Naive thymus-derived CD4-positive, alpha-beta T cell (primary cell): ENCODE results near the gene TMPRSS7. TPM values are rescaled to one million over a fixed set of nuclear protein-coding genes. Genes with fewer than 3 reads are reported as not detected.
A peak's percentile ranks its signal among the peaks of the same experiment; 100 is the strongest.

Experiments used
- ATAC-seq: fragments of 150-1000 bp; cut with Tn5 transposase; 2 replicates; pipeline ENCODE4 v1.10.0; 2021; ENCODE audit warnings: mild to moderate bottlenecking, moderate library complexity
- CTCF ChIA-PET: fragments of 350-600 bp; sonication (Branson Sonifier 250); formaldehyde crosslinking; loops from one replicate; lab custom pipeline; 2021; ENCODE audit warnings: antibody characterized with exemption; lab: Charles Lee
- POLR2A ChIA-PET: fragments of 350-600 bp; sonication (Branson Sonifier 250); formaldehyde crosslinking; loops from one replicate; lab custom pipeline; 2021; ENCODE audit warnings: antibody characterized with exemption, inconsistent platforms; lab: Charles Lee
- DNase-seq, 9 donors: peaks; one replicate each; pipeline versions ENCODE4 v3.0.0 to v3.0.0-alpha.2; 2020 to 2022; ENCODE audit warnings: mixed read lengths in 1 of 9
- H3K27ac ChIP-seq: one replicate; pipeline ENCODE4 v1.7.0; 2013; ENCODE audit warnings: mild to moderate bottlenecking, low read depth, low read length, moderate library complexity
- H3K27me3 ChIP-seq, 2 donors: one replicate each; pipeline ENCODE4 v1.7.0; 2013; ENCODE audit warnings: low read length in 2 of 2, mild to moderate bottlenecking in 2 of 2, moderate library complexity in 2 of 2; ENCODE audit not compliant: control insufficient read depth in 2 of 2, insufficient read depth in 2 of 2
- H3K36me3 ChIP-seq, 3 experiments: 1 replicate in 2 of 3; 2 replicates in 1 of 3; pipeline ENCODE4 v1.7.0; 2013; ENCODE audit warnings: low read length in 3 of 3, mild to moderate bottlenecking in 3 of 3, moderate library complexity in 1 of 3; ENCODE audit not compliant: insufficient read depth in 3 of 3, control insufficient read depth in 2 of 3
- H3K4me1 ChIP-seq, 2 donors: one replicate each; pipeline ENCODE4 v1.7.0; 2013; ENCODE audit warnings: low read length in 2 of 2, mild to moderate bottlenecking in 2 of 2, moderate library complexity in 1 of 2; ENCODE audit not compliant: control insufficient read depth in 2 of 2, insufficient read depth in 2 of 2
- H3K4me3 ChIP-seq: 2 replicates; pipeline ENCODE4 v1.7.0; 2013; ENCODE audit warnings: mild to moderate bottlenecking, low read length
- H3K9me3 ChIP-seq, 3 experiments: 1 replicate in 2 of 3; 2 replicates in 1 of 3; pipeline ENCODE4 v1.7.0; 2013; ENCODE audit warnings: low read length in 3 of 3; ENCODE audit not compliant: control insufficient read depth in 2 of 3
- H3K27ac Mint-ChIP-seq, 9 donors: one replicate each; pipeline ENCODE4 v1.8.0; 2020 to 2022; ENCODE audit warnings: mixed read lengths in 9 of 9, mild to moderate bottlenecking in 8 of 9, moderate library complexity in 5 of 9, inconsistent platforms in 2 of 9
- H3K27me3 Mint-ChIP-seq, 5 donors: one replicate each; pipeline ENCODE4 v1.8.0; 2021 to 2022; ENCODE audit warnings: mixed read lengths in 5 of 5, mild to moderate bottlenecking in 1 of 5
- H3K36me3 Mint-ChIP-seq, 5 donors: one replicate each; pipeline ENCODE4 v1.8.0; 2020 to 2022; ENCODE audit warnings: mixed read lengths in 5 of 5, mild to moderate bottlenecking in 3 of 5, inconsistent platforms in 1 of 5
- H3K4me1 Mint-ChIP-seq, 7 donors: one replicate each; pipeline ENCODE4 v1.8.0; 2020 to 2022; ENCODE audit warnings: mixed read lengths in 7 of 7, mild to moderate bottlenecking in 3 of 7, inconsistent platforms in 1 of 7
- H3K4me3 Mint-ChIP-seq, 10 donors: one replicate each; pipeline ENCODE4 v1.8.0; 2020 to 2022; ENCODE audit warnings: mild to moderate bottlenecking in 10 of 10, mixed read lengths in 10 of 10, moderate library complexity in 6 of 10, inconsistent platforms in 2 of 10
- H3K9me3 Mint-ChIP-seq, 11 donors: one replicate each; pipeline ENCODE4 v1.8.0; 2020 to 2022; ENCODE audit warnings: mixed read lengths in 11 of 11, mild to moderate bottlenecking in 4 of 11, inconsistent platforms in 1 of 11, moderate library complexity in 1 of 11
- intact Hi-C, 2 donors: fragments of 100-400 bp; cut with micrococcal nuclease; formaldehyde crosslinking; loops; one replicate each; pipeline ENCODE4 v1.15.1; 2023
- polyA plus RNA-seq, 2 donors: library from polyadenylated mRNA; unstranded; fragments of 300-500 nt; fragmentation: Illumina TruSeq; gene quantifications; one replicate each; pipeline ENCODE4 v1.2.3, GENCODE V29; 2021
- total RNA-seq, 6 experiments: library from RNA in 5 of 6; stranded (reverse) in 5 of 6; gene quantifications; 1 replicate in 5 of 6; 2 replicates in 1 of 6; pipeline ENCODE4 v1.2.3 and lab custom pipeline; 2021 to 2026

TMPRSS7 gene
- total and polyA plus RNA-seq, 7 experiments from 2014 or later: 0.09 TPM; not detected in 6

DNA sequence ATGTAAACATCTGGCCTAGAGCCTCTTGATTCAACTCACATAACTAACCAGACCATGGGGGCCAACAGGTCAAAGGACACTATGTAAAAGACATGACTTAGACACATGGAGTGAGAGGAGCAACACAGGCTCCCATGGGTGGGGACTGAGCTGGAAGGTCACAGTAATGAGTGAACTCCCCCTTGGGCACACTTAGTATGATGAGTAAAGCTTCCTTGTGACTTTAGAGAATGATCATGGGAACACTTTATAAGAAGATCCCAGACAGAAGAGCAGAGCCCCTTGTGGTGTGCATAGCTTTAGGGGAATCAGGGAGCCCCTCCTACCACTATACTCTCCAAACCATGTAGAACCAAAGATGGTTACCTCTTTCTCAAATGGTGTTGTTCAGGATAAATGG, 88.3 kb downstream of the TMPRSS7 start:
- Mint-ChIP-seq H3K27ac (peak overlapping the region in 2 of 9 donors; percentile 15 to 67), H3K4me3 (peak overlapping the region in 1 of 10 donors; percentile 14), H3K36me3 (peaks cover 17 to 52% (median 34%) of the 10 kb centered on the region in 5 donors), H3K4me1 (peaks cover 41 to 85% (median 78%) of the 10 kb centered on the region in 7 donors), H3K27me3 (no peaks in the 10 kb centered on the region), H3K9me3 (no peaks in the 10 kb centered on the region)
- DNase-seq (no peak), ATAC-seq (no peak)
- peaks cover 0 to 24% (median 0%) of the 10 kb centered on the region in 3 experiments for H3K36me3 ChIP-seq
- H3K4me1 ChIP-seq: peaks cover 18 to 41% of the 10 kb centered on the region in 2 donors
- no peaks in the 10 kb centered on the region for H3K27me3 ChIP-seq
- intact Hi-C loops: loop anchor here in 1 of 2 donors (10.0 kb wide), 2 partner anchors 1412 to 1572 kb away; partner anchors contain the start of genes SIDT1 and USF3
- ChIA-PET POLR2A (interaction anchor here (1.0 kb wide), 1 partner anchor 16 kb away, joined by 3 read pairs; no protein-coding TSS in a partner anchor), CTCF (interaction anchor here (0.9 to 2.1 kb wide), 2 partner anchors 11 to 287 kb away, joined by 3 to 7 read pairs; no protein-coding TSS in a partner anchor)
- no peak overlapping the region for H3K4me3 ChIP-seq
- no peak overlapping the region for H3K27ac ChIP-seq
- no peaks in the 10 kb centered on the region for H3K9me3 ChIP-seq

DNA sequence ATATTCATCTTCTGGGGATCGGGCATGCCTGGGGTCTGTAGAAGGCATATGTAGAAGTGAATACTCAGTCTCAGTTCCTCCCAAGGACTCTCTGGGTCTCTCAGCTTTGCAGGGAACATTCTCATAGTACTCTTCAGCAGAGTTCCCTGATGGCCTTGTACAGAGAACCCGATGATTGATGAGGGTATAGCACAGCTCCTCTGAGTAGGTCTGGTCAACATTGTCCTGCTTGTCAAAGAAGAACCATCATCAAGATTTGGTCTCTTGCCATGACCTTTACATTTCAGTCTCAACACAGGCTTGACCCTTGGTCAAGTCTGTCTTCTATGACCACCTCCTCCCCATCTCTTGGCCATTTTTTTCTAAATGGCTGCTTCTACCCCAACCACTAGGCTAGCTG, 89.0 kb downstream of the TMPRSS7 start:
- peak overlapping the region in 2 of 9 donors; percentile 4 to 25 for H3K27ac Mint-ChIP-seq
- peaks cover 21 to 48% of the 10 kb centered on the region in 2 donors for H3K4me1 ChIP-seq
- no peaks in the 10 kb centered on the region for H3K9me3 ChIP-seq
- intact Hi-C loops: loop anchor here in 1 of 2 donors (10.0 kb wide), 2 partner anchors 1411 to 1571 kb away; partner anchors contain the start of genes SIDT1 and USF3
- peaks cover 36 to 85% (median 78%) of the 10 kb centered on the region in 7 donors for H3K4me1 Mint-ChIP-seq
- no peaks in the 10 kb centered on the region for H3K27me3 ChIP-seq
- no peak overlapping the region for H3K4me3 Mint-ChIP-seq
- H3K27ac ChIP-seq: no peak overlapping the region
- no peaks in the 10 kb centered on the region for H3K27me3 Mint-ChIP-seq
- ChIA-PET CTCF (interaction anchor here (2.1 kb wide), 1 partner anchor 12 kb away, joined by 7 read pairs; no protein-coding TSS in a partner anchor), POLR2A (interaction anchor here (1.0 kb wide), 1 partner anchor 15 kb away, joined by 3 read pairs; no protein-coding TSS in a partner anchor)
- H3K4me3 ChIP-seq: no peak overlapping the region
- H3K36me3 ChIP-seq: peaks cover 0 to 24% (median 0%) of the 10 kb centered on the region in 3 experiments
- no peak for DNase-seq
- no peaks in the 10 kb centered on the region for H3K9me3 Mint-ChIP-seq
- no peak for ATAC-seq
- H3K36me3 Mint-ChIP-seq: peaks cover 17 to 52% (median 34%) of the 10 kb centered on the region in 5 donors

DNA sequence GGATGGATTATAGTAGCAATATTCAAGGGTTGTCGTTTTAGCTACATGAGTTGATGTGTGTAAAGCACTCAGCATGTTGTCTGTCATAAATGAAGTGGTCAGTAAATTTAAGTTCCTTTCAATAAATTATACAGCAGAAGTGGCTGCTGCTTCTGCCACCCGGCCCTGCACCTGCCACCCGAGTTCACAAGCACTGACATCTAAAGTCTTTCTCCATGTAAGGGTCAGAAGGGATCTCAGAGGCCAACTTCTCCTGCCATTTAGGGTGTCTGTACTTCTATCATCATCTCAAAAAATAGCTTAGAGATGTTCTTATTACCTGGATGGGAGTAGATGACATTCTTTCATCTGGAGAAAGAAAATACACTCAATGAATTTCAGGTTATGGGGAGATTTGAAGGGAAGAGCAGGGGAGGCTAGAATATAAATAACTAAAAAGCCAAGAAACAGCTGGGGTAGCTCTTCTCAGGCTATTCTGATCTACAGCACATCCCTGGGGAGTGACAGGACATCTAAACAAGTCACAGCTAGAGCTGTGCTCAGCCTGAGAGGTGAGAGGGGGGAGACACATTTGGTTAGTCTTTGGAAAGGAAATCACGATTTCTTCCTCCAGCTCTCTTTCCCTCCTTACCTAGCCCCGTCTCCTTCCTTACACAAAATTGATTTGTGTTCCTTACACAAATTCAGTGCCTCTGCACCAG, 90.5 kb downstream of the TMPRSS7 start:
- peaks cover 0 to 24% (median 0%) of the 10 kb centered on the region in 3 experiments for H3K36me3 ChIP-seq
- peaks cover 37 to 85% (median 78%) of the 10 kb centered on the region in 7 donors for H3K4me1 Mint-ChIP-seq
- H3K4me1 ChIP-seq: peaks cover 32 to 57% of the 10 kb centered on the region in 2 donors
- ChIA-PET CTCF (interaction anchor here (0.5 to 2.7 kb wide), 7 partner anchors 8 to 896 kb away, joined by 3 to 11 read pairs (median 3); no protein-coding TSS in a partner anchor), POLR2A (interaction anchor here (0.5 to 1.0 kb wide), 4 partner anchors 9 to 859 kb away, joined by 3 to 5 read pairs (median 4); no protein-coding TSS in a partner anchor)
- H3K27me3 ChIP-seq: no peaks in the 10 kb centered on the region
- ATAC-seq (no peak), DNase-seq (no peak)
- peaks cover 17 to 42% (median 34%) of the 10 kb centered on the region in 5 donors for H3K36me3 Mint-ChIP-seq
- intact Hi-C loops: loop anchor here (5.0 to 10.0 kb wide), 7 partner anchors 172 to 1622 kb away; partner anchors contain the start of genes GTPBP8 (in 2 of the 2), ATP6V1A (in 1 of the 2), BTLA (in 1 of the 2) and CD96 (in 1 of the 2)
- peak overlapping the region; percentile 82 for H3K27ac ChIP-seq
- peak overlapping the region; percentile 15 to 95 (median 93) for H3K27ac Mint-ChIP-seq
- H3K4me3 ChIP-seq: no peak overlapping the region
- H3K27me3 Mint-ChIP-seq: no peaks in the 10 kb centered on the region
- no peaks in the 10 kb centered on the region for H3K9me3 ChIP-seq
- H3K9me3 Mint-ChIP-seq: no peaks in the 10 kb centered on the region
- peak overlapping the region in 4 of 10 donors; percentile 8 to 100 (median 42) for H3K4me3 Mint-ChIP-seq

DNA sequence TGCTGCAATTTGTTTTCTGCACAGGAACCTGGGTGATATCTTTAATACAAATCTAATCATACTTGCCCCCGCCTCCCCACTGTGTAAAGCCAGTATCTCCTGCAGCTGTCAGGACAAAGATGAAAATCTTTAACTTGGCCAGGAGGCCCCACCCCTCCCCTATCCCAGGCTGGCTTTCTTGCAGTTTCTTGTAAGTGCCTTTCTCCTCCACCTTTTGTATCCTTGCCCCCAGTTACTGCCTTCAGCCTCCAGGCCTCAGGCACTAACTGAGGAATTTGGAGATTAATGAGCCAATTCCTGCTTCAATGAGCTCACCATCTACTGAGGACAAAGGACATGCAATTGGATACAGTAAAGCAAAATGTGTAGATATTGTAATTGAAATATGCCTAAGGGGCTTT, 92.0 kb downstream of the TMPRSS7 start:
- peaks cover 17 to 42% (median 31%) of the 10 kb centered on the region in 5 donors for H3K36me3 Mint-ChIP-seq
- intact Hi-C loops: loop anchor here (2.0 to 10.0 kb wide), 8 partner anchors 171 to 1621 kb away; partner anchors contain the start of genes GTPBP8 (in 2 of the 2), ATP6V1A (in 1 of the 2), BTLA (in 1 of the 2) and CD96 (in 1 of the 2)

DNA sequence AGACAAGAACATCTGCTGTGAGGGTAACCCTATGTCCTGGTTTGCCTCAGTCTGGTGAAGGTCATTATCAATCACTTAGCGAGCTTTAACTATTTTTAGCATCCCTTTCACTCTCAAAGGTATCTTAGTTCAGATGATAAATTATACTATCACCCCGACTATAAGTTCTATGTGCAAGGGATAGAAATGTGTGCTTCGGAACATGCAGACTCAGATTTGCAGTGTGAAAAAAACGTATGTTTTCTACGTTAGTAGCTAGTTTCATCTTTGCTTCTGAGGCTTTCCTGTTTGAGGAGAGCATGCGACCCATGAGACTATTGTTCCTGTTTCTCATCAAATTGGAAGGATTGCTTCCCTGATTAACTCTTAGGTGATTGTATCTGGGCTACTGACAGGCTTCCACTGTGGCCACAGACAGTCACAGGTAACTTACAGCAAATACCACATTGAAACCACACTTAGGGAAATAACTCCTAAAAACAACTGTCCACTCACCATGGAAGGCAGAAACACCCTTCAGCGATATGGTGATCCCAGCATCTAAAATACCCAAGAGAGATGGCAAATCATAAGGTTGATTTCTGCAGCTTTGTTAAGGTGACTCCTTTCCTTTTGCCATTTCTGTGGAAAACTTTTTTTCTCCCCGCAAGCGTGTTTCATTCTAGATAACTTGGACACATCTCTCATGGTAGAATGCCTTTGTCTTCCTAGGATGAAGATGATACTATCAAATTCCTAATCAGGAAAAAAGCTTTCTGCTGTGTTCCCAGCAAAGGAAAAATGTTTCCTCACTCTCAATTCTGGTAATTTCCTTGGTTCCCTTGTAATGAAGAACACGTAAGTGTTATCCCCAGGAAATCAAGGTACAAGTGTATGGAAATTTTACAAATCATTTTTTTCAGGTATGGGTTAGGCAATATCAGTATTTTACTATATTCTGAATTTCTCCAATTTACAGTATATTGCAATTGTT, 93.3 kb downstream of the TMPRSS7 start:
- peak; percentile 16 for ATAC-seq
- peaks cover 32 to 60% of the 10 kb centered on the region in 2 donors for H3K4me1 ChIP-seq
- peak overlapping the region; percentile 87 to 95 (median 93) for H3K27ac Mint-ChIP-seq
- POLR2A ChIA-PET: interaction anchor here (0.6 to 2.3 kb wide), 9 partner anchors 8 to 434 kb away, joined by 3 to 9 read pairs (median 3); partner anchors contain the start of genes ABHD10, ATG3, CD200 and SLC35A5
- no peaks in the 10 kb centered on the region for H3K27me3 Mint-ChIP-seq
- peak in 5 of 9 donors; percentile 15 to 46 (median 34) for DNase-seq
- peak overlapping the region; percentile 49 to 100 (median 74) for H3K4me3 Mint-ChIP-seq
- no peaks in the 10 kb centered on the region for H3K27me3 ChIP-seq
- CTCF ChIA-PET: interaction anchor here (1.0 to 2.1 kb wide), 4 partner anchors 10 to 166 kb away, joined by 3 to 7 read pairs (median 5); partner anchors contain the start of gene SLC9C1
- peak overlapping the region; percentile 44 for H3K4me3 ChIP-seq
- no peaks in the 10 kb centered on the region for H3K9me3 ChIP-seq
- peaks cover 16 to 34% (median 27%) of the 10 kb centered on the region in 5 donors for H3K36me3 Mint-ChIP-seq
- H3K4me1 Mint-ChIP-seq: peaks cover 39 to 80% (median 80%) of the 10 kb centered on the region in 7 donors
- no peaks in the 10 kb centered on the region for H3K9me3 Mint-ChIP-seq
- H3K36me3 ChIP-seq: peaks cover 0 to 22% (median 0%) of the 10 kb centered on the region in 3 experiments
- peak overlapping the region; percentile 82 for H3K27ac ChIP-seq
- intact Hi-C loops: loop anchor here (2.0 to 10.0 kb wide), 12 partner anchors 149 to 1619 kb away; partner anchors contain the start of genes CD96 (in 2 of the 2), GTPBP8 (in 2 of the 2), ABHD10 (in 1 of the 2) and ATP6V1A (in 1 of the 2)

More for the DNA sequence above, 92.0 kb downstream of the TMPRSS7 start:
- ChIA-PET CTCF (interaction anchor here (1.1 to 2.7 kb wide), 3 partner anchors 9 to 15 kb away, joined by 3 to 11 read pairs (median 7); no protein-coding TSS in a partner anchor), POLR2A (no interaction called here)
- H3K9me3 Mint-ChIP-seq: no peaks in the 10 kb centered on the region
- no peaks in the 10 kb centered on the region for H3K27me3 Mint-ChIP-seq
- ATAC-seq: no peak
- Histone ChIP-seq H3K27ac (peak overlapping the region; percentile 82), H3K27me3 (no peaks in the 10 kb centered on the region), H3K4me3 (peak overlapping the region; percentile 44), H3K9me3 (no peaks in the 10 kb centered on the region), H3K4me1 (peaks cover 32 to 58% of the 10 kb centered on the region in 2 donors), H3K36me3 (peaks cover 0 to 24% (median 0%) of the 10 kb centered on the region in 3 experiments)
- peak overlapping the region; percentile 49 to 100 (median 74) for H3K4me3 Mint-ChIP-seq
- peak overlapping the region; percentile 87 to 95 (median 93) for H3K27ac Mint-ChIP-seq
- no peak for DNase-seq
- H3K4me1 Mint-ChIP-seq: peaks cover 39 to 86% (median 78%) of the 10 kb centered on the region in 7 donors
